HFFc6 (cell line): ENCODE measurements around the gene FOXD3. TPM values are rescaled to one million over a fixed set of nuclear protein-coding genes. Genes with fewer than 3 reads are reported as not detected.
A peak's percentile ranks its signal among the peaks of the same experiment; 100 is the strongest.

Source experiments
- DNase-seq: peaks from one replicate; pipeline ENCODE4 v3.0.0-alpha.2; 2018
- H3K27ac Mint-ChIP-seq: 2 replicates; pipeline ENCODE4 v1.8.0; 2020; ENCODE audit warnings: mild to moderate bottlenecking, mixed read lengths
- H3K27me3 Mint-ChIP-seq: 2 replicates; pipeline ENCODE4 v1.8.0; 2021; ENCODE audit warnings: mild to moderate bottlenecking, moderate library complexity, mixed read lengths; ENCODE audit not compliant: insufficient read depth
- H3K36me3 Mint-ChIP-seq: 2 replicates; pipeline ENCODE4 v1.8.0; 2021; ENCODE audit warnings: low read depth, mixed read lengths
- H3K4me1 Mint-ChIP-seq: 2 replicates; pipeline ENCODE4 v1.8.0; 2020; ENCODE audit warnings: low read depth, mixed read lengths
- H3K4me3 Mint-ChIP-seq: 2 replicates; pipeline ENCODE4 v1.8.0; 2020; ENCODE audit warnings: mild to moderate bottlenecking, moderate library complexity, mixed read lengths
- H3K9me3 Mint-ChIP-seq: 2 replicates; pipeline ENCODE4 v1.8.0; 2020; ENCODE audit warnings: mild to moderate bottlenecking, mixed read lengths
- CTCF ChIP-seq: fragments of 200-600 bp; sonication (generic); IDR thresholded peaks from 2 replicates; pipeline ENCODE4 v1.5.0; 2021; ENCODE audit warnings: antibody characterized with exemption, mild to moderate bottlenecking
- total RNA-seq, 6 experiments: library from RNA; stranded (reverse); fragmentation: NEBNext Ultra II Directional; extraction: Animal tissue kit (Norgen Biotek cat#: 25700); gene quantifications; 2 replicates in 1 of 6; 3 replicates in 5 of 6; pipeline ENCODE4 v1.2.3, GENCODE V29; 2021

FOXD3 gene
- total RNA-seq, 6 experiments from 2014 or later = not detected

GRCh38 chr1:63318201-63318979 is 4.0 kb upstream of the FOXD3 start:
- no peak for TF ChIP-seq CTCF
- H3K9me3 Mint-ChIP-seq = peaks cover 23% of the 10 kb centered on the region
- H3K27me3 Mint-ChIP-seq = peaks cover 47% of the 10 kb centered on the region
- peaks cover 18% of the 10 kb centered on the region for H3K4me1 Mint-ChIP-seq
- DNase-seq = no peak
- no peak overlapping the region for H3K4me3 Mint-ChIP-seq
- H3K36me3 Mint-ChIP-seq = peaks cover 22% of the 10 kb centered on the region
- no peak overlapping the region for H3K27ac Mint-ChIP-seq

- H3K36me3 Mint-ChIP-seq = peaks cover 22% of the 10 kb centered on the region
- no peak overlapping the region for H3K4me3 Mint-ChIP-seq
- H3K27me3 Mint-ChIP-seq = peaks cover 49% of the 10 kb centered on the region
- H3K9me3 Mint-ChIP-seq = peaks cover 23% of the 10 kb centered on the region
- H3K27ac Mint-ChIP-seq = no peak overlapping the region
- peaks cover 18% of the 10 kb centered on the region for H3K4me1 Mint-ChIP-seq
- no peak for TF ChIP-seq CTCF
- no peak for DNase-seq
These were observed 3.0 kb upstream of the FOXD3 start for GRCh38 chr1:63319046-63320021.

GRCh38 chr1:63320022-63320721 is 2.2 kb upstream of the FOXD3 start:
- H3K27ac Mint-ChIP-seq = no peak overlapping the region
- no peak overlapping the region for H3K4me3 Mint-ChIP-seq
- H3K36me3 Mint-ChIP-seq = peaks cover 22% of the 10 kb centered on the region
- DNase-seq = no peak
- no peak for TF ChIP-seq CTCF
- peaks cover 23% of the 10 kb centered on the region for H3K9me3 Mint-ChIP-seq
- peaks cover 58% of the 10 kb centered on the region for H3K27me3 Mint-ChIP-seq
- peaks cover 18% of the 10 kb centered on the region for H3K4me1 Mint-ChIP-seq

DNA sequence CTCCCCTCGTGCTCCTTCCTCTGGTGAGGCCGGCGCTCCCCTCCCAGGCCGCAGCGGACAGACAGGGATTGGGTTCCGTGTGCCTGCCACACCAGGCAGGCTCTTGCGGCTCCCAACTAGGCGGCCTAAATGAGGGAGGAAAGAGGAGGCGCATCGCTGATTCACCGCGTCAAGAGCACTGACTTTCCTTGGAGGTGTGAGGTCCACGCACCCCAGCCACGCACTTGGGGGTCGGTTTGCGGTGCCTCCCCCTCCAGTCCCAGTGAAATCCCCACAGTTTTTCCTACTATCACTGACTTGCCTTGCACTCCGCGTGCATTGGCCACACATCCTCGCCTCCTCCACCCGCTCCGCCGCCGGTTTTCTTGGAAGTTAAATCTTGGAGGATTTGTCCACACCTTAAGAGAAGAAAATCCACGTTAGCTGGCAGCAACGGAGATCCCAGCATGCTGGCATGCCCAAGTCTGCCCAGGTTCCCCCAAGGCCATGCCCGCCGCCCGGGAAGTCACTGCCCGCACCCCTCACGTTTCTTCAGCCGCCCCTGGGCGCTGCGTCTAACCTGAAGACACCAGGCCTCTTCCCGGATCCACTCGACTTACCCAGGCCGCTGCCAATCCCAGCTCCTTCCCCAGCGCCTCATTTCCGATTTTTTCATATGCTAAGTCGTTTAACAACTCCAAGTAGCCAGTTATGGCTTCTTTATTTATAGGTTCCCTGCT is 1.1 kb upstream of the FOXD3 start:
- peaks cover 23% of the 10 kb centered on the region for H3K9me3 Mint-ChIP-seq
- H3K27me3 Mint-ChIP-seq = peaks cover 59% of the 10 kb centered on the region
- peak overlapping the region; percentile 72 for H3K4me3 Mint-ChIP-seq
- no peak for DNase-seq
- no peak overlapping the region for H3K27ac Mint-ChIP-seq
- H3K36me3 Mint-ChIP-seq = peaks cover 20% of the 10 kb centered on the region
- peaks cover 21% of the 10 kb centered on the region for H3K4me1 Mint-ChIP-seq
- no peak for TF ChIP-seq CTCF

GRCh38 chr1:63321785-63322113 is 618 bp upstream of the FOXD3 start:
- Mint-ChIP-seq H3K27me3 (peaks cover 62% of the 10 kb centered on the region), H3K27ac (no peak overlapping the region), H3K36me3 (peaks cover 18% of the 10 kb centered on the region), H3K4me3 (peak overlapping the region; percentile 72), H3K4me1 (peaks cover 25% of the 10 kb centered on the region), H3K9me3 (peaks cover 23% of the 10 kb centered on the region)
- no peak for TF ChIP-seq CTCF
- DNase-seq = no peak
